HFF-Myc (cell line): ENCODE measurements around the gene AARS2.

Experiments used
- DNase-seq: peaks from one replicate; pipeline ENCODE4 v3.0.0-alpha.2; 2011; ENCODE audit warnings: low read depth; ENCODE audit errors: extremely low read depth
- H3K4me3 ChIP-seq: replicated peaks from 2 replicates; pipeline ENCODE4 v1.5.1; 2011; ENCODE audit warnings: low read depth, mild to moderate bottlenecking, control low read depth, low read length
- CTCF ChIP-seq: IDR thresholded peaks from 2 replicates; pipeline ENCODE4 v1.5.1; 2012; ENCODE audit warnings: mild to moderate bottlenecking, low read depth, low read length, control low read depth; ENCODE audit errors: missing control alignments

The AARS2 gene

GRCh38 chr6:44257753-44258324 is 55.3 kb downstream of the AARS2 start:
- DNase-seq, result no peak
- H3K4me3 ChIP-seq, result peak overlapping the region; percentile 93
- TF ChIP-seq CTCF, result no peak

GRCh38 chr6:44257025-44257752 is 56.0 kb downstream of the AARS2 start, which contains the start of gene SLC35B2:
SLC35B2 (minus strand) TSS chr6:44257528; CDS start chr6:44257410, 118 bp downstream.
- peak within 1 kb of the TSS; percentile 93 for H3K4me3 ChIP-seq
- peak; percentile 48 for TF ChIP-seq CTCF
- no peak for DNase-seq

GRCh38 chr6:44256775-44257024 is 56.4 kb downstream of the AARS2 start:
- no peak for DNase-seq
- TF ChIP-seq CTCF, result no peak
- H3K4me3 ChIP-seq, result peak overlapping the region; percentile 93

GRCh38 chr6:44255871-44256774 is 57.0 kb downstream of the AARS2 start:
- no peak for TF ChIP-seq CTCF
- H3K4me3 ChIP-seq, result peak overlapping the region; percentile 93
- no peak for DNase-seq

DNA sequence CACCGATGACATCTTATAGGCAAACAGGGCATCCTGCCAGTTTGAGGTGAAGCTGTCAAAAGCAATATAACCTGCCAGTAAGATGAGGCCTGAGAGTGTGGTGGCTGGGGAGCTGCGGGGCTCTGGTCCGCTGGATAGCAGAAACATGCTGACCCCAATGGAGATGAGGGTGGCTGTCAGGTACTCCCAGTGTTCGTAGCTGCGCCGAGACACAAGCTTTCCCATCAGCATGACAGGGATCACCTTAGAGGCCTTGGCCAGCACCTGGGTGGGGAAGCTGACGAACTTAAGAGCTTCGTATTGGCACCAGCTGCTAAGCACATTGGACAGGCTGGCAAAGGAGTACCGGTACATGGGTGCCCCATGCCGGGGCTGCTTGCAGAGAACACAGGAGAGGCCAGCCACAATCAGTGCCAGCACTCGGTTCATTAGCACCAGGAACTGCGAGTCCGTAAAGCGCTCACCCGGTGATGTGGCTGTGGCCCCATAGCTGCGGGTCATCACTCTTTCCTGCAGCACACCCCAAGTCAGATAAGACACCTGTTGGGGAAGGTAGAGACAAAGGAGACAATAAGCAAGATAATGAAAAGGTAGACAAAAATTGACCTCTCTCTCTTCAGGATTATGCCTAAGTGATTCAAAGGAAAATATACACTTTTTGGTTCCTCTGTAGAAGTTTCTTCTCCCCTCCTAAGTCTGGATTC is 57.9 kb downstream of the AARS2 start:
- DNase-seq, result no peak
- peak overlapping the region; percentile 93 for H3K4me3 ChIP-seq
- TF ChIP-seq CTCF, result no peak
